ENCODE data around the gene NPHP4.

DNA sequence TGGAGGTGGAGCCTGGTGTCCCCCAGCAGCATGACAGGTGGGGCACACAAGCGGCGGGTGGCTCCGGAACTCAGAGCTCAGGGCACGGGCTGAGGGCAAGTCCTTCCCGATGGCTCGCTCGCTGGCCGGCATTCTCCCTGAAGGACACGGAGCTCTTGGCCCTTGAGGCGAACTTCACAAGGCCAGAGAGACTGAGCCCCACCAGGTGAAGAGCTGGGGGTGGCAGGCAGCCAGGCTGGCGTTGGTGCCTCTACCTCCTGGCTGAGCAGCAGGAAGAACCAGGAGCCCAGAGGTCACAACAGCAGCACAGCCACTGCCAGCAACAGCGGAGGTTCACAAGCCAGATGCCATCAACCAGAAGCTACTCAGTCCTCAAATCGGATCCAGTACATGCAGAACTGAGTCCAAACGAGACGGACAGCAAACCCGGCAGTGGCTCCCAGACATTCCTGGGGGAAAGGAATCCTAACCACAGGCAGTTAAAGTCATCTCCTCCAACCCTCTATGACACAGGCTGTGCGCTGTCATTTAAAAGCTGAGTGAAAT, 54.1 kb downstream of the NPHP4 start:
- TF ChIP-seq, protein P1, sequence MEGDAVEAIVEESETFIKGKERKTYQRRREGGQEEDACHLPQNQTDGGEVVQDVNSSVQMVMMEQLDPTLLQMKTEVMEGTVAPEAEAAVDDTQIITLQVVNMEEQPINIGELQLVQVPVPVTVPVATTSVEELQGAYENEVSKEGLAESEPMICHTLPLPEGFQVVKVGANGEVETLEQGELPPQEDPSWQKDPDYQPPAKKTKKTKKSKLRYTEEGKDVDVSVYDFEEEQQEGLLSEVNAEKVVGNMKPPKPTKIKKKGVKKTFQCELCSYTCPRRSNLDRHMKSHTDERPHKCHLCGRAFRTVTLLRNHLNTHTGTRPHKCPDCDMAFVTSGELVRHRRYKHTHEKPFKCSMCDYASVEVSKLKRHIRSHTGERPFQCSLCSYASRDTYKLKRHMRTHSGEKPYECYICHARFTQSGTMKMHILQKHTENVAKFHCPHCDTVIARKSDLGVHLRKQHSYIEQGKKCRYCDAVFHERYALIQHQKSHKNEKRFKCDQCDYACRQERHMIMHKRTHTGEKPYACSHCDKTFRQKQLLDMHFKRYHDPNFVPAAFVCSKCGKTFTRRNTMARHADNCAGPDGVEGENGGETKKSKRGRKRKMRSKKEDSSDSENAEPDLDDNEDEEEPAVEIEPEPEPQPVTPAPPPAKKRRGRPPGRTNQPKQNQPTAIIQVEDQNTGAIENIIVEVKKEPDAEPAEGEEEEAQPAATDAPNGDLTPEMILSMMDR (conservative IDR thresholded peaks at IDR 0.05; ENCODE audit: low read depth, low read length): no peak
- no peak for TF ChIP-seq EZH2 (IDR thresholded peaks at IDR 0.05; ENCODE audit: low read length, unreplicated experiment)
